Endothelial cell of umbilical vein (primary cell): Measurements from ENCODE around the gene NUB1.

Source experiments
- EZH2 ChIP-seq: IDR thresholded peaks from 2 replicates; pipeline ENCODE4 v1.6.1; 2012; ENCODE audit warnings: borderline replicate concordance, low read depth, mild to moderate bottlenecking, moderate library complexity, low read length, inconsistent platforms; ENCODE audit not compliant: severe bottlenecking
- FOS ChIP-seq: IDR thresholded peaks from 2 replicates; pipeline ENCODE4 v1.6.1; 2011; ENCODE audit warnings: mild to moderate bottlenecking, low read length, moderate library complexity, borderline replicate concordance; ENCODE audit not compliant: insufficient read depth
- GATA2 ChIP-seq: IDR thresholded peaks from 2 replicates; pipeline ENCODE4 v1.7.0; 2011; ENCODE audit warnings: low read depth, mild to moderate bottlenecking, moderate library complexity, mixed read lengths, low read length; ENCODE audit not compliant: insufficient read length, insufficient read depth
- JUN ChIP-seq: IDR thresholded peaks from 2 replicates; pipeline ENCODE4 v1.6.1; 2011; ENCODE audit warnings: borderline replicate concordance, low read depth; ENCODE audit not compliant: insufficient read length, insufficient read depth
- MYC ChIP-seq: IDR thresholded peaks from one replicate; pipeline ENCODE4 v1.6.1; 2011; ENCODE audit warnings: mild to moderate bottlenecking, low read depth, low read length
- POLR2A ChIP-seq: IDR thresholded peaks from 2 replicates; pipeline ENCODE4 v1.6.1; 2012; ENCODE audit warnings: low read depth, mild to moderate bottlenecking, control low read depth, low read length
- POLR2AphosphoS5 ChIP-seq: IDR thresholded peaks from 2 replicates; pipeline ENCODE4 v1.6.1; 2012; ENCODE audit warnings: low read depth, mild to moderate bottlenecking, control low read depth, low read length, moderate library complexity; ENCODE audit not compliant: insufficient read depth
- TF ChIP-seq, protein P1 (sequence below), 2 donors: IDR thresholded peaks; 1 replicate in 1 of 2; 2 replicates in 1 of 2; pipeline ENCODE4 v1.5.1; 2011; ENCODE audit warnings: low read length in 2 of 2, mild to moderate bottlenecking in 2 of 2, moderate library complexity in 2 of 2, control low read depth in 1 of 2, inconsistent platforms in 1 of 2, low read depth in 1 of 2; ENCODE audit not compliant: insufficient read depth in 1 of 2; ENCODE audit errors: extremely low read depth in 1 of 2
- TF ChIP-seq, protein P2 (sequence below): IDR thresholded peaks from 2 replicates; pipeline ENCODE4 v1.6.1; 2011; ENCODE audit not compliant: insufficient read depth, insufficient read length

DNA sequence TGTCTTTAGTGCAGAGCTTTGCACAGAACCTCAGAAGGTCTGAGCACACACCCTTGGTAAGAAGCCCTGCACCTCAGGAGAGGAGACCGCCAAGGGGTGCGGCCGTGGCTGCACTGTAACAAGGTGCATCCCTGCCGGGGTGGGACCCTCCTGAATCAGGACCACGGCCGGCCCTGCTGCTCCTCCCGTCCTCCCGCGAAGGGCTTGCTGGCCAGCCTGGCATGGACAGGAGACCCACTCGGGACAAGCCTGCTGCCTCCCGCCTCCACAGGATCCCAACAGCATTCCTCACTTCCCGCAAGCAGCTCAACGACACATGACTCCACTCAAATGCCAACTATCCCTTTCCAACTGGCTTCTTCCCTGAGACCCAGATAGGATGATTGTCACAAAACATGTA is 55.4 kb downstream of the NUB1 start:
- TF ChIP-seq, protein P1, sequence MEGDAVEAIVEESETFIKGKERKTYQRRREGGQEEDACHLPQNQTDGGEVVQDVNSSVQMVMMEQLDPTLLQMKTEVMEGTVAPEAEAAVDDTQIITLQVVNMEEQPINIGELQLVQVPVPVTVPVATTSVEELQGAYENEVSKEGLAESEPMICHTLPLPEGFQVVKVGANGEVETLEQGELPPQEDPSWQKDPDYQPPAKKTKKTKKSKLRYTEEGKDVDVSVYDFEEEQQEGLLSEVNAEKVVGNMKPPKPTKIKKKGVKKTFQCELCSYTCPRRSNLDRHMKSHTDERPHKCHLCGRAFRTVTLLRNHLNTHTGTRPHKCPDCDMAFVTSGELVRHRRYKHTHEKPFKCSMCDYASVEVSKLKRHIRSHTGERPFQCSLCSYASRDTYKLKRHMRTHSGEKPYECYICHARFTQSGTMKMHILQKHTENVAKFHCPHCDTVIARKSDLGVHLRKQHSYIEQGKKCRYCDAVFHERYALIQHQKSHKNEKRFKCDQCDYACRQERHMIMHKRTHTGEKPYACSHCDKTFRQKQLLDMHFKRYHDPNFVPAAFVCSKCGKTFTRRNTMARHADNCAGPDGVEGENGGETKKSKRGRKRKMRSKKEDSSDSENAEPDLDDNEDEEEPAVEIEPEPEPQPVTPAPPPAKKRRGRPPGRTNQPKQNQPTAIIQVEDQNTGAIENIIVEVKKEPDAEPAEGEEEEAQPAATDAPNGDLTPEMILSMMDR (IDR thresholded peaks at IDR 0.05; ENCODE audit: extremely low read depth in 1 of 2, insufficient read depth in 1 of 2, low read depth in 1 of 2, low read length in 2 of 2): no peak
- TF ChIP-seq JUN: no peak
- no peak for TF ChIP-seq POLR2A
- TF ChIP-seq EZH2: no peak
- no peak for TF ChIP-seq POLR2AphosphoS5
- no peak for TF ChIP-seq MYC
- no peak for TF ChIP-seq FOS
- TF ChIP-seq, protein P2, sequence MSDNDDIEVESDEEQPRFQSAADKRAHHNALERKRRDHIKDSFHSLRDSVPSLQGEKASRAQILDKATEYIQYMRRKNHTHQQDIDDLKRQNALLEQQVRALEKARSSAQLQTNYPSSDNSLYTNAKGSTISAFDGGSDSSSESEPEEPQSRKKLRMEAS: no peak
- TF ChIP-seq GATA2: no peak
